NCI-H2227 (cell line): ENCODE results near the gene TNFAIP1.
"Not testable (repeated sequence)": the region's sequence is repeated elsewhere in the genome, so short reads cannot be mapped to it uniquely, and the experiment has no call there.

ENCODE experiments used
- DNase-seq: peaks from one replicate; lab custom pipeline; 2025; ENCODE audit not compliant: unreplicated experiment; lab: John Stamatoyannopoulos, UW

The TNFAIP1 gene, protein sequence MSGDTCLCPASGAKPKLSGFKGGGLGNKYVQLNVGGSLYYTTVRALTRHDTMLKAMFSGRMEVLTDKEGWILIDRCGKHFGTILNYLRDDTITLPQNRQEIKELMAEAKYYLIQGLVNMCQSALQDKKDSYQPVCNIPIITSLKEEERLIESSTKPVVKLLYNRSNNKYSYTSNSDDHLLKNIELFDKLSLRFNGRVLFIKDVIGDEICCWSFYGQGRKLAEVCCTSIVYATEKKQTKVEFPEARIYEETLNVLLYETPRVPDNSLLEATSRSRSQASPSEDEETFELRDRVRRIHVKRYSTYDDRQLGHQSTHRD

DNA sequence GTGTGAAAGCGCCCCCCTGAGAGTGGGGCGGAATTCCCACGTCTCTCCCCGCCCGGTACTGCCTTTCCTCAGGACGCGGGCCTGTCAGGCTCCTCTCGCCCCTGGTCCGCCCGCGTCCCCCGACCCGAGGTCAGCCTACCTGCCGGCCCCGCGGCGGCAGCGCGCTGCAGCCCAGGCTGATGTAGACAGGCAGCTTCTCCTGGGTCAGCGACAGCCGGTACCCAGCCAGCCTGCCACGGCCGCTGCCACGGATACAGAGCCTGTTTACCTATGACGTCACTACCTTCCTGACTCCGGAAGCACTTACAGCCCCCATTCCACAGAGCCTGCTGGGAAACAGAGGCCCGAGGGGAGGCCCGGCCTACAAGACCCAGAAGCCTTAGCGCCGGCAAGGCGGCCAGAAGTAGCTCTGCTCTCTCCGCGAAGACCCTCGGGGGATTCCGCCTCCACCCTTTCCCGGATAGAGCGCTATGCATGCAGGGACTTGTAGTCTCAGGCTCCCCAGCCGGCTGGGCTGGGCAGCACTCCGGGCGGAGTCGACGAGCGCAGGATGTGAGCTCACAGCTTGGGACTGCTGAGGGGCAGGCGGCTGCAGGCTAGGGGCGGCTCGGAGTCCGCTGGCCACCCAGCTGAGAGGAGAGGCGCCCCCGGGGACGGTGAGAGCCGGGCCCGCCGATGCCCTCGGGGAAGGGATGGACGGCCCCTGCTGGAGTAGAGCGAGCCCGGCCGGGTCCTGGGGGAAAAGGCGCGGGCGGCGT lies at the start of gene TNFAIP1, which contains the start of gene IFT20:
Gene TNFAIP1, plus strand, starts transcription at position 561 of the 758 bp plus-strand sequence. CDS start 3,761 bp downstream, outside the sequence.
Gene IFT20, minus strand, starts transcription at position 272 of the 758 bp plus-strand sequence. CDS start 3,487 bp downstream, outside the sequence.
- peak; percentile 98 for DNase-seq

DNA sequence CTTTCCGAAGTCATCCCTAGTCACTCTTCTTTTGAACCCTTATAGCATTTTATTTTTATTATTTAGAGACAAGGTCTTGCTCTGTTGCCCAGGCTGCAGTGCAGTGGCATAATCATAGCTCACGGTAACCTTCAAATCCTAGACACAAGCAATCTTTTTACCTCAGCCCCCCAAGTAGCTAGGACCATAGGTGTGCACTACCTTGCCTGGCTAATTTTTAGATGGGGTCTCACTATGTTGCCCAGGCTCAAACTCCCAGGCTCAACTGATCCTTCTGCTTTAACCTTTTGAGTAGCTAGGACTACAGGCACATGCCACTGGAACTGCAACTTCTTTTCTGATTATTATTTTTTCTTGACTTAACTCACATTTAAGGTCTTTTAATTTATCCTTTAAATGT lies 49.6 kb upstream of the TNFAIP1 start:
- no peak for DNase-seq

DNA sequence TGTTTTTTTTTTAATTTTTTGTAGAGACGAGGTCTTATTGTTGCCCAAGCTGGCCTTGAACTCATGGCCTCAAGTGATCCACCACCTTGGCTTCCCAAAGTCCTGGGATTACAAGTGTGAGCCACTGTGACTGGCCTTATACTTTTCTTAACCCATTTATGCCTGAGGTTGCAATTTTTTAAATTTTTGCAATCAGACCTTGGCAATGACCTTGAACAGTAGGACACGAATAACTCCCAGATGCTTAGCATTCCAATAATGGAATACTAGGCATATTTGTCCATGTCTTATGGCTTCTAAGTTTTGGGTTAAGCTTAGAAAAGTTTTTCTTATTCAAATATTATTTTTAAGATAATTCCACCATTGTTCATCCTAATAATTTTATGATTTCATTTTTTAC lies 44.9 kb upstream of the TNFAIP1 start:
- DNase-seq = no peak

GRCh38 chr17:28291780-28292330 lies 43.7 kb upstream of the TNFAIP1 start:
- DNase-seq = no peak

DNA sequence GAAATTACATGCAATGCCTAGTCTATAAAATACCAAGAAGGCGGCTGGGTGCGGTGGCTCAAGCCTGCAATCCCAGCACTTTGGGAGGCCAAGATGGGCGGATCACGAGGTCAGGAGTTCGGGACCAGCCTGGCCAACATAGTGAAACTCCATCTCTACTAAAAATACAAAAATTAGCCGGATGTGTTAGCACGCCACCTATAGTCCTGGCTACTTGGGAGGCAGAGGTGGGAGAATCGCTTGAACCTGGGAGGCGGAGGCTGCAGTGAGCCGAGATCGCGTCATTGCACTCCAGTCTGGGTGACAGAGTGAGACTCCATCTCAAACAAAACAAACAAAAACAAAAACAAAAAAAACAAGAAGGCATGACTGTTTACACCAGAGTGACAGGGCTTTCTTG lies 42.7 kb upstream of the TNFAIP1 start:
- DNase-seq = not testable (repeated sequence)

DNA sequence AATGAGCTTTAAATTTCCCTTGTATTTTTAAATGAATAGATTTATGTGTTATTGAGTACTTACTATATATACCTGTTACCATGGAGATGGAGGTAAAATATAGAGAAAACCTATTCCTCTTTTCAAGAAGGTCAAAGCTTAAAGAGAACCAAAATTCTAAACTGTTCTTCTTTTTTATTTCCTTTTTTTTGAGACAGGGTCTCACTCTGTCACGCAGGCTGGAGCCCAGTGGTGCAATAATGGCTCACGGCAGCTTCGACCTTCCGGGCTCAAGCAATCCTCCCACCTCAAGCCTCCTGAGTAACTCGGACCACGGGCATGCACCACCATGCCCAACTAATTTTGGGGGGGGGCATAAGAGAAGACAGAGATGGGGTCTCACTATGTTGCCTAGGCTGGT lies 41.6 kb upstream of the TNFAIP1 start:
- DNase-seq = no peak

DNA sequence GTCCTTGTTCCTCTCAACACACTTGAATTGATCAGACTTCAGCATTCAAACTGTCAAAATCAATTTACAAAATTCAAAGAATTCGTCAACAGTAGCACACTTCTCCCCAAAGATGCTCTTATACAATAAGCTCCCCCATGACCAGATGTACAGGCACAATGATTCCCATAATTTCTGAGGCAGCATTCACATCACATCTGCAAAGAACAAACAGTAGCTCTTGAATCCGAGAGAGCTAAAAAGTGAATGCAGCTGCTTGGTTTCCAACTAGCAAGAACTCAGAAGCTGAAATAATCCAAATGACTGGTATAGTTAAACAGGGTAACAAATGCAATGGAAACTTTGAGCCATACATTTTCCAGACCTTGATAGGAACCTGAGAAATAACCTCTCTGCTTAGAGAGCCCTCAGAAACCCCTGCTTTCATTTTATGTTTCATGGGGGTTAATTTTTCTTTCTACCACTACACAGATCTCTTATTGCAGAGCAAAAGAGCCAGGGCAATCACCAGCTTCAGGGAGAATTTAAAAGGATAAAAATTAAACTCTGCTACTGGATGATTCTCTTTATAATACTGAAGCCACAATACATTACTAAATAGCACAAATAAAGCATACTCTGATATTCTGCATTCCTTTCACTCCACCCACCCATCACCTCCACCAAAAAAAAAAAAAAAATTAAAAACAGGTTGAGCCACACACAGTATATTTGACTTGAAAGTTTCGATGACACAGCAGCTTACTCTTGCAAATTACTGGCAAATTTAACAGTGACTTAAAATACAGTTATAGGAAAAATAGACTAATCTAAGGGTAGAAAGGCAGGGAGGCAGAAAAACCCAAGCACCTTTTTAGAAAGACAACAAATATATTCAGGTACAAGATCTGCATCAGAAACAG lies 39.6 kb upstream of the TNFAIP1 start:
- DNase-seq = no peak

DNA sequence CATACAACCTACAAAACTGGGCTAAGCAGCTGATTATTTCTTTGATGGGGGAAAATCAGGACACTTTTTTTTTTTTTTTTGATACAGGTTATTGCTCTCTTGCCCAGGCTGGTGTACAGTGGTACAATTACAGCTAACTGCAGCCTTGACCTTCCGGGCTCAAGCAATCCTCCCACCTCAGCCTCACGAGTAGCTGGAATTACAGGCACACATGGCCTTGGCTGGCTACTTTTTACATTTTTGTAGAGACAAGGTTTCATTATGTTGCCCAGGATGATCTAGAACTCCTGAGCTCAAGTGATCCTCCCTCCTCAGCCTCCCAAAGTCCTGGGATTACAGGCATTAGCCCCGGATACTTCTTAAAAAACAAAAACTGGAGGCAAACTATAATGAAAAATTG lies 37.1 kb upstream of the TNFAIP1 start:
- DNase-seq = no peak

- DNase-seq = no peak
Measured at GRCh38 chr17:28306954-28307401, 28.6 kb upstream of the TNFAIP1 start.

DNA sequence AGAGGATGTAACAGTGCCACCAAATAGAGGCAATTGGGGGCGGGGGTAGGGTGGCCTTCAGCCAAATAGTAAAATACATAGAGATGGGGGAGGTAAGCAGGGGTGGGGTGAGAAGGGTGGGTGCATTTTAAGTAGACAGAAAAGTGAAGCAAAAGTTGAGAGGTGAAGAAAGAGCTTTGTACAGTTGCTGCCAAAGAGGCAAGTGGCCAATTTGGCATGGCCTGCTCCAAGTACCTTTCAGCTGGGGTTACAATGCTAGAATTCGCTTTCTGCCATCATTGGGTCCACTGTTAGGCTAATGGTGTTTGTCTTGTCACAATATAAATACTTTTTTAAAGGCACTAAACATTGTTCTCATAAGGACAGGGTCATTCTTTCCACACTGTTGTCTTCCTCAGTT lies 21.7 kb upstream of the TNFAIP1 start:
- DNase-seq = no peak

- no peak for DNase-seq
Measured at GRCh38 chr17:28315846-28316705, 19.5 kb upstream of the TNFAIP1 start.

DNA sequence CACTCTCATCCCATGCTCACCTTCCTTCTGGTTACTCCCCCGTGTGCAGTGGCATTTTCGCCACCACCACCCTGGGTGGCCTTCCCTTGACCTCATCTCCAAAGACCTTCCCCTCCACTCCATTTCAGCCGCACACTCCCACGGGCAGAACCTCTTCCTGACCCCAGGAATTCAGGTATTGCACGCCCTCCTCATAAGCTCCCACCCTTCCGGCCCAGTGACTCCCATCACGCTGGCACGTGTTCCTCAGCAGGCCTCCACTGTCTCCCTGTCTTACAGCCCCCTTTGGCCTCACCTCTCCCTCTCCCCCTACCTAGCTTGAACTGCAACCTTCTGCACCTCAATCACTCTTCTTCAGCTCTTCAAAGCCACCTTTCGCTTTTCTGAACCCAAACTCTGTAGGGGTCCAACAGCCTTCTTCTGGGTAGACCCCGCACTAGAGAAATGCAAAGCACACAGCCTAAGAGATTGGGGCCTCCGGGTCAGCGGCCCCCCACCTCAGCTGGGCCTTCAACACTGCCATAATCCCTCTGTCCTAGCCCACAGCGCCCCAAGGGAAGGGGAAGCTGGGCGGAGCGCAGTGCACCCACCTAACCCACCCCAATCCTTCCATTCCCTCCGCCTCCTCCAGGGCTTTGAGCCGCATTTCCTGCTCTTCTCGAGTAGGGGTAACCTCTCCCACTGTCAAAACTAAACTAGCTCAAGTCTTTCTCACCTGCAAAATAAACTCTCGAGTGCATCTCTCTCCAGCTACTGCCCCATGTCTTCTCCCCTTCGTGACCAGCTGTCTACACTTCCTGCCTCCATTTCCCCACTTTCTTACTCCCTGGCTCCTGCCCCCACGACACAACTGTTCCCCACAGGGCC lies 18.2 kb upstream of the TNFAIP1 start:
- DNase-seq = no peak

DNA sequence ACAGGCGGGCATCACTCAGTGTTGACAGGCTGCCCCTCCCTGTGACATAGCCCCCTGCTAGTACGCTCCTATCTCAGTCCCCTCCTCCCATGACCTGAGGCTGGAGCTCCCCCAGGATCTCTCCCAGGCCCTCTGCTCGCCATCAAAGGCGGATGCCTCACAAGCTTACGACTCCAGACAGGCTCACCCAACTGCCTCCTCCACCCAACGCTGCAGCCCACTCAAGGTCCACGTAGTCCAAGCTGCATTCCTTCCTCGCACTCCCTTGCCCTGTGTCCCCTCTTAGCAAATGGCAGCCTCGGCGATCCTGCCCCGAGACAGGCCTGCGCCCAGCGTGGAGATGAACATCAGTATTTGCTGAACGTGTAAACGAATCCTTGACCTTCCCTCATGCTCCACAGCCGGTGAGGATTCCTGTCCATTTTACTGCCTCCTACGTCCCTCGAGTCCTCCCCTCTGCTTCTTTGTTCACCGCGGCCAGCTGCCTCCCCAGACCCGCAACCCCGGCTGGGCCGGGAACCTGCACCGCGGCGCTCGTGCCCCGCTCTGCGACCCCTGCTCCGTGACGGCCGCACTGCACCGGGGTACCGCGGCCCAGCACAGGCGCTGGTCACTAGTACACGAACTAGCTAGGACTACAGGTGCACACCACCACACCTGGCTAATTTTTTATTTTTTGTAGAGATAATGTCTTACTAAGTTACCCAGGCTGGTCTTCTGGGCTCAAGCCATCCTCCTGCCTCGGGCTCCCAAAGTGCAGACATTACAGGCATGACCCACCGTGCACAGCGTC lies 17.4 kb upstream of the TNFAIP1 start:
- DNase-seq = peak; percentile 38

GRCh38 chr17:28318759-28319597 lies 16.6 kb upstream of the TNFAIP1 start, which contains the start of gene TMEM97:
Gene TMEM97, plus strand, starts transcription at chr17:28319200. Its CDS starts 40 bp downstream, at chr17:28319240.
- peak; percentile 96 for DNase-seq

- no peak for DNase-seq
Measured at GRCh38 chr17:28319598-28319935, 16.0 kb upstream of the TNFAIP1 start.

- no peak for DNase-seq
Measured at GRCh38 chr17:28320215-28321061, 15.1 kb upstream of the TNFAIP1 start.
